Stimulated activated CD8-positive, alpha-beta memory T cell treated with anti-CD3 and anti-CD28 coated beads, Interleukin-4, amount 100 ng/mL, for 48 hours (primary cell): ENCODE measurements around the gene TACC2.

ENCODE experiments used
- DNase-seq: peaks from one replicate; pipeline ENCODE4 v3.0.0-alpha.2; 2020

The TACC2 gene

GRCh38 chr10:122234416-122234815, 245.5 kb downstream of the TACC2 start:
- DNase-seq, result no peak

GRCh38 chr10:122236690-122237306, 247.8 kb downstream of the TACC2 start:
- DNase-seq, result no peak

- no peak for DNase-seq
Observed at GRCh38 chr10:122237331-122237990, 248.5 kb downstream of the TACC2 start.

GRCh38 chr10:122239578-122240257, 250.8 kb downstream of the TACC2 start:
- DNase-seq, result no peak

- no peak for DNase-seq
Observed at GRCh38 chr10:122240401-122240800, 251.4 kb downstream of the TACC2 start.

GRCh38 chr10:122241836-122242235, 252.9 kb downstream of the TACC2 start:
- DNase-seq, result no peak

GRCh38 chr10:122243550-122243949, 254.6 kb downstream of the TACC2 start:
- DNase-seq, result no peak

- DNase-seq, result no peak
Observed at GRCh38 chr10:122244001-122244975, 255.3 kb downstream of the TACC2 start.

- no peak for DNase-seq
Observed at GRCh38 chr10:122245136-122245535, 256.2 kb downstream of the TACC2 start.

GRCh38 chr10:122245897-122246296, 256.9 kb downstream of the TACC2 start:
- no peak for DNase-seq

GRCh38 chr10:122246830-122247520, 258.0 kb downstream of the TACC2 start:
- no peak for DNase-seq

- DNase-seq, result no peak
Observed at GRCh38 chr10:122248356-122249302, 259.7 kb downstream of the TACC2 start.

GRCh38 chr10:122249303-122249850, 260.4 kb downstream of the TACC2 start:
- no peak for DNase-seq

- no peak for DNase-seq
Observed at GRCh38 chr10:122249991-122250750, 261.2 kb downstream of the TACC2 start.

- no peak for DNase-seq
Observed at GRCh38 chr10:122251459-122252255, 262.7 kb downstream of the TACC2 start.

- no peak for DNase-seq
Observed at GRCh38 chr10:122252805-122253204, 263.8 kb downstream of the TACC2 start.

- DNase-seq, result no peak
Observed at GRCh38 chr10:122253605-122254004, 264.6 kb downstream of the TACC2 start.

- DNase-seq, result no peak
Observed at GRCh38 chr10:122254831-122255230, 265.9 kb downstream of the TACC2 start.
